GM19438 (cell line): ENCODE measurements around the gene RPS6KA2.
A peak's percentile ranks its signal among the peaks of the same experiment; 100 is the strongest.
"Not testable (repeated sequence)": the region's sequence is repeated elsewhere in the genome, so short reads cannot be mapped to it uniquely, and the experiment has no call there.

Experiments used
- ATAC-seq: cut with Tn5 transposase; IDR thresholded peaks from one replicate; pipeline ENCODE4 v1.9.1; 2021; ENCODE audit warnings: low read depth; ENCODE audit not compliant: unreplicated experiment

The RPS6KA2 gene

DNA sequence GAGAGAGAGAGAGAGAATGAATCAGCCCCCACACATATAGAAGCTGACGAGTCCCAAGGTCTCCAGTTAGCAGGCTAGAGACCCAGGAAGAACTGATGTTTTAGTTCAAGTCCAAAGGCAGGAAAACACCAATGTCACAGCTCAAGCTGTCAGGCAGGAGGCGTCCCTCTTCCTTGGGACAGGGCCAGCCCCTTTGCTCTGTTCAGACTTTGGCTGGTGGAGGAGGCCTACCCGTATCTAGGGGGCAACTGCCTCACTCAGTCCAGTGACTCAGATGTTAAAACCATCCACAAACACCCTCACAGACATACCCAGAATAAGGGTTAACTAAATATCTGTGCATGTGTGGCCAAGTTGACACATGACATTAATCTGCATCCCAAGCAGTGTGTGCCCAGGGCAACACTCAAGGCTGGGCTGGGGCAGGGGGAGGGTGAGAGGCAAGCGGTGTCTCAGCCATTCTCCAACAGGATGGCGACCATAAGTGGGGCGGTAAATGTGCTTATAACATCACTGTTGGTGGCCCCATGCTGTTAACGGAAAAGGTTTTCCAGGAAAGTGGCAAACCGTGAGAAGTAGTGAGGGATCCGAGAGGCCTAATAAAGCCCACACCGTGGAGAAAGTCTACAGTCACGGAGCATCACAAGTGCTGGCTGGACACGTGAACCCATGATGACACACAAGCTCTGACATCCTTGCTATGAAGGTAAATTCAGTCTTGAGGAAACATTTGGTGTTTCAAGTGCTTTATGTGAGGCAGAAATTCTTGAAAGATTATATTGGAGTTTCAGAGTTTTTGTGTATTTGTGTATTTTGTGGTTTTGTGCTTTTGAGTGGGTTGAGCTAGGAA, 68.7 kb downstream of the RPS6KA2 start:
- no peak for ATAC-seq

DNA sequence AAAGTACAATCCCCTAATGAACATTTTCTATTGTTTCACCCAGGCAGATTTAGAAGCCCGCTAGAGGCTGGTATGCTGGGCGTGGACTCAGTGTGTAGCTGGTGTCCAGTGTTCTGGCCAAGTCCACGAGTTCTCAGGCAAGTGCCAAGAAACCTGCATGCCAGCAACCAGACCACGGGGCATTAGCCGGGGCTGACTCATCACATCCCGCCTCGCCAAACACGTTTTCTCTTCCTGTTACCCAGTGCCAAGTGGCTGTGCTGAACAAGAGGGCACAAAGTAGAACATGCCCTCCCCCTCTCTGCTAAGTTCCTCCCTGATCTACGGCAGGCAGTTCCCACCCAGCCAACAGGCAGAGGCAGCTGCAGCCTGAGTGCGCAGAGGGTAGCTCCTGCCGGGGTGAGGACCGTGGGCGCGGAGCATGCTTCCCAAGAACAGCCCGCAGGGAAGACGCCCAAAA, 70.2 kb downstream of the RPS6KA2 start:
- ATAC-seq: no peak

DNA sequence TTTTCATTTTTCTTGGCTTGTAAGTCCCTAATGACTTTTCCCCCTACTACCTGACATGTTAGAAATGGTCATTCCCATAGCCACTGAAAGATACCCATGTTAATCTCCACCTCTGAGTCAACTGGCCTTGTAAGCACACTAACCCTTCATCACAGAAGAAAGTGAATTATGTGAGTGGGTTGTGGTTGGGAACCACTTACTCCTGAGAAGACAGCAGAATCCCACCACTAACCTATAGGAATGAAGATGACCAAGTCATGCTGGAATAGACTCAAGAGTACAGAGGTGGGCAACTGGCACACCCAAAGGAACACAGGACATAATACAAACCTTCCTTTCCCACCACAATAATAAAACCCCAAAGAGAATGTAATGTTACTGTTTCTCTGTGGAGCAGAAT, 70.7 kb downstream of the RPS6KA2 start:
- ATAC-seq: no peak

DNA sequence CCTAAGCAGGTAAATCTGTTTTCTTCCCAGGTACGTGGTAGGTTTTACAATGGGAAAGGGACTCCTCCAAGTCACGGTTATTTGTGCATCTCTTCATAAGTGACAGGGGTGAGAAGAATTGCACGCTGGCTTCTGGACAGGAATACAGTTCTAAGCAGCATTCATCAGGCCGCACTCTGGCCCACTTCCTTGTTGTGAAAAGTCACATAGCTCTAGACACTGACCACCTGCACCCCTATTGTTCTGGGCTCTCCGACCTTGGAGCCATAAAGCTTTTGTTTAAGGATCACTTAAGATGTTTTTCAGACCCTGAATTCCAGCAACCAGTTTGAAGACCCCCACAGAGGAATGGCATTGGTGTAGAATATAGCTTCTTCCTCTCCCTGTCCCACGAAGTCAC, 72.0 kb downstream of the RPS6KA2 start:
- no peak for ATAC-seq

DNA sequence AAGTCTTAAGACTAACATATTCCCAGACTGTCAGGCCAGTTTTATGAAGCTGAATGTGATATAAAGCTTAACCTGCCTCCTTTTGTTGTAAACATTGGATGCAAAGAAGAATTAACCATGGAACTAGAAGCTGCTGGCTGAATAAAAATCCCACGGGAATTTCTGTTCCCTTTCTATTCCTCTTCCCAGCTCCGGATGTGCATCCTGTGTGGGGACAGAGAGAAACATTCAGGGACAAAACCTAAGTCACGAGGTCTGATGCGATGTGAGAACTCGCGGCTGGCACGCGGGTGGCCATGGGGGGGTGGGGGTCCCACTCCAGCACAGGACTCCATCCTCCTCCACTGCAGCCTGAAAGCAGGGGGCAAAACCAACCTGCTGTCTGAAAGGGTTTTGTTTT, 72.7 kb downstream of the RPS6KA2 start:
- ATAC-seq: no peak

DNA sequence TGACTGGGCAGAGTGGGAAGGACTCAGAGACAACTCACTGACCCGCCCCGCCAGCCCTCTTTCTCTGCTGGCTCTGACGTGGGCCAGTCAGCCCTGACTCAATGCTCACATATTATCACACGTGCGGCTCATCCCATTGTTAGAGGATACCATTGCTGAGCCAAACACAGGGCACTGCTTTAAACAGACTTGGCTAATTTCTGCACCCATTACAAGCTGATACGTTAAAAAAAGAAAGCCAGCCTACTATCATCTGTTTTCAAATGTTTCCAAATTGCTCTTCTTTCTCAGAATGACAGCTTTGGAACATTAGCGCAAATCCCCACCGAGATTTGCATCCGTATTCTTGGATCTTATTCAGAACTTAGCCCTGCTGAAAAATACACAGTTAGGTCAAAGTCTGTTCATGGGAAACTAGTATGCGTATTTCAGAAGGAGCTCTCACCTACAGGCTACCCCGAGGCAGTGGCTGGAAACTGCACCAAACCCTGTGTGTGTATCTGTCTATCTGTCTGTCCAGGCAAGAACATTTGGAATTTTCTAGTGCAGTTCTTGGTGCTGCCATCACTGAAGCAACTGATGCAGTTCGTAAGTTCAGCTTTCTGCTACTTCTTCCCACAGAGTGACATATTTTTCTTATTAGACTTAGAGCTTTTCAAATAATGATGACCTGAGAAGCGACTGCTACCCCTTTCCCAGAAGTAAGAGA, 73.3 kb downstream of the RPS6KA2 start:
- no peak for ATAC-seq

DNA sequence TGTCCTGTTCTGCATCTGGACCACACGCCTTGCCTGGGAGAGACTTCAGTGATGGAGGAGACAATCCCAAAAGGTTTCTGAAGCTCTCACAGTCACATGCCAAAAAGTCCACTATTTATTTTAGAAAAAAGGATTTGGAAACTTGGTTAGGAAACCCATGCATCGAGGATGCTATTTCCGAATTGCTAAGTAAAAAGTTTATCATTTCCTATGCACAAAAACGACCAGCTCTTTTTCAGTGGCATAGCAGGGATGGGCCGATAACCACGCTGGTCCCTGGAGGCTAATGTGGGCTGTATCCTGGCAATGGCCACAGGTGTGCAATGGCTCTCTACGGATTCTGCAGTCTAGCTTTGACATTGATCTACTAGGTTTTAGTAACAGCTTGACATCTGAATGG, 74.5 kb downstream of the RPS6KA2 start:
- ATAC-seq: no peak

DNA sequence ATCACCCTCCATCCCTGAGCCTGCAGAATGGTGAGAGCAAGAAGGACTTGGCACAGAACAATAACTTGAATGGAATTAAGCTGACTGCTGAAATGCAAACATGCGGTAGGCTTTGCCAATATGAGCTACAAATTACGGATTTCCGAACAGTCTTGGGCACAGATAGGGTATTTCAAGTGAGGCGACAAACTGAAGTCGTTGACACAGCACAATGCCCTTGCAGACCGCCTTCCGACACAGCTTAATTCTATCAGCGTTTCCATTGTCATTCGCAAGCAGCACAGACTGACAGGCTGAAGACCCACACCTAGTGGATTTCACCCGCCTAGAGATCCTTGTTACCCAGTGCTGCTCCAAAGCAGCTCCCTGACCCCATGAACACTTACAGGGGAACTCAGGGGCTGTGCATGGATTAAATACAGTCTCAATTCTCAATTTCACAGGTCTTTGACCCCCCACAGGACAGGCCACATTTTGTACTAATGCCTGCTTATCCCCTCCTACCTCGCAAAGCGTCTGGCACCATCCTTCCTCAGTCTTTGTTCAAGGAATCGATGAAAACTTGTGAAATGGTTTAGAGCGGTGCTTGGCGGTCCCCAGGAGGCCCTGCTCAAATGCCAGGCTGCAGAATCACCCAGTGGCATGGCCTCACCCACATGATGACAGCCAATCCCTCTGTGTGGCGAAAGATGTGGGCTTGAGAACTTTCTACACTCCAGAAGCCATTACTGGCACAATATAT, 75.1 kb downstream of the RPS6KA2 start:
- ATAC-seq: no peak

DNA sequence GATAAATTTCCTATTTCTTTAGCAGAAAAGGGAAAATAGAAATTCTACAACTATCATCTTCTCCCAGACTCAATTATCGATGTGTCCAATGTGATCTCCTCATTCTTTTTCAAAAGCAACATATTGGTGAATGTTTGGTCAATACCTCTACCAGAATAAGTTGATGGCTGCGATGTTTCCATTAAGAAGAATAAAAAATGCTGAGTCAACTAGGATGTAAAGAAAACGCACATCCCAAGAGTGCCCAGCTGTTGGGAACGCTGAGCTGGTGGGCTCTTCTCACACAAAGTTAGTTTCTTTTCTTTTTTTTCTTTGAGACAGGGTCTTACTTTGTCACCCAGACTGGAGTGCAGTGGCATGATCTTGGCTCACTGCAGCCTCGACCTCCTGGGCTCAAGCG, 80.4 kb downstream of the RPS6KA2 start:
- no peak for ATAC-seq

DNA sequence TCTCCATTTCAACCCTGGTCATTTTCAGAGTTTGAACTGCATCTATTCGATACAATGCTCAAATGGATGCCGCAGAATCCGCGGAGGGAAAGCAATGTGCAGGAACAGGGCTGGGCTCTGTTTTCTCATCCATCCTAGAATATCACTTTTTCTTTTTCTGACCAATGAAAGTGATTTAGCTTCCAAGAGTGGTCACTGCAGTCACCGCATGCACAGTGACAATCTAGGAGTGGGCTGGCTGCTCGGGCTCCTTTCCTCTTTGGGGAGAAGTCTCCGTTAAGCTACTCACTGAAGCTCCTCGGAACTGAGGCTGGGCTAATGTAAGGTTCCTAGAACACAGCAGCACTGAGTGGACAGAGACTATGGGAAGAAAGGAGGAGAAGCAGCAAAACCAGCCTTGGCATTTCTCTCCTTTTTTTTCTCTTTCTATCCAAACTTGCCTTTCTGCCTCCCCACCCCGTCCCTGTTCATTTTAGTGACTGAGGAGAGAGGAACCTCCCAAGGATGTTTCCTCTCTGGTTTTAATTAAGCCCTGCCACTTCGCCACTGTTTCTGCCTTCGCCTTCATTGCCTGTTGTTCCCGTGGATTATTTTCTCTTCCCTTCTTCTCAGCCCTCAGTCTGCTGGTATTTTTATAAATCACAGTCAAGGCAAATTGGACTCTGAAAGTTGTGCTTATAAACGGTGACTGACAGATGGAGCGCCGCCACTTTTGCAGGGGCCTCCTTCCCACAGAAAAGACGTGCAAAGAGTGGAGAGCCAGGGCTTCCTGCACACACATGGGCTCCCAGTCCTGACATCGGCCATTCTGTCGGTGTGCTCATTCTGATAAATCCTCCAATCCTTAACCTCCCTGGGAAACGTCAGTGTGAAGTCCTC, 81.7 kb downstream of the RPS6KA2 start:
- ATAC-seq: no peak

DNA sequence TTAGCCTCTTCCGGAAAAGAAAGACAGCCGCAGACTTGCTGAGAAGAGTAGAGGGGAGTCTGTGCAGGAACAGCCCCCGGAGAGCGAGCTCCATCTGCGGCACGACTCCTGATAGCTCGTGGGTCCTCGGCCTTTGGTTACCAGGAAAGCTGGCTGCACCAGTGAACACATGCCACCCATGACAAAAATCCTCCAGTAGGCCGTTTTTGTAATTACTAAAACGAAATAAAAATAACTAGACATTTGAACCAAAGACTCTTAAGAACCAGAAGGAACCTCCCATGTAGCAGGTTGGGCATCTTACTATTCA, 82.8 kb downstream of the RPS6KA2 start:
- ATAC-seq: no peak

DNA sequence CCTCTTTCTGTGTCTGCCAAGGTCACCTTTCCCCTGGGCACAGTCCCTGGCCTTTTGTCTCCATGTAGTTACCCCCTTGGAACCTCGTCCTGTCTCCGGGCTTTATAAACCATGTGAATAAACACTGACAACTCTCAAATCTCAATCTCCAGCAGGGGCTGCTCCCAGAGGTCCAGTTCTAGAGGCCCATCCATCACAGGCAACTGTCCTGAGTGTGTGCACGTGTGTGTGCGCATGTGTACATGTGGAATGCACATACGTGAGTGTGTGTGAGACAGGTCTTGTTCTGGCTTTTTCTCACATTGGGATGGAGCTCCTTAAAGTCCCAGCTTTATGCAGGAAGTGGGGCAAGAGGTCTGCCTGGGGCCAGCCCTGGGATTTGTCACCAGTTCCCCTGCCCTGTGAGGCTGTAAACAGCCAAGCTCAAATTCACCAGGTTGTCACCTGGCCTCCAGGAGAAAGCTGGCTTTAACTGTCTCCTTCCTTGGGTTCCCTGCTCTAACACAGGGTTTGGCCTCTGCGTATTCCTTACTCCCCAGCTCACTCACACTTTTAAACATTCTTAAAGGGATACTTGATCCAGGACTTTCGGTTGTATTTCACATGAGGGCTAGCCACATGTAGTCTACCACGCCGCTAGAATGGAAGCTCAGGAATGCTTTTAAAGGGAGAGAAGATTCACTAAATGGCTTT, 83.3 kb downstream of the RPS6KA2 start:
- ATAC-seq: no peak

DNA sequence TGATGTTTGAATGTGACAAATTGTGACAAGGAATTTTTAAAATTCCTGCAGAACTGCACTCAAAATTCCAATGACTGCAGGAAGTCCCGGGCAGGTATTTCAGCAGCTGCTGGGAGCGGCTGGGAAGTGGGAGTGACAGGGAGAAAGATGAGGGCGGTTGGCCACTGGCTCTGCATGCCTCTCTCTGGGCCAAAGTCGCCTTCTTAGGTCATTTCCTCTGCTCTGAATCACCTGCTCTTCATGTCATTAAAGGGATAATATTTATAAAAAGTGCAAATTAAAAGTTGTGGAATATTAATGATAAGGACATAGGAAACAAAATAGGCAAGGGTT, 84.5 kb downstream of the RPS6KA2 start:
- ATAC-seq: no peak

DNA sequence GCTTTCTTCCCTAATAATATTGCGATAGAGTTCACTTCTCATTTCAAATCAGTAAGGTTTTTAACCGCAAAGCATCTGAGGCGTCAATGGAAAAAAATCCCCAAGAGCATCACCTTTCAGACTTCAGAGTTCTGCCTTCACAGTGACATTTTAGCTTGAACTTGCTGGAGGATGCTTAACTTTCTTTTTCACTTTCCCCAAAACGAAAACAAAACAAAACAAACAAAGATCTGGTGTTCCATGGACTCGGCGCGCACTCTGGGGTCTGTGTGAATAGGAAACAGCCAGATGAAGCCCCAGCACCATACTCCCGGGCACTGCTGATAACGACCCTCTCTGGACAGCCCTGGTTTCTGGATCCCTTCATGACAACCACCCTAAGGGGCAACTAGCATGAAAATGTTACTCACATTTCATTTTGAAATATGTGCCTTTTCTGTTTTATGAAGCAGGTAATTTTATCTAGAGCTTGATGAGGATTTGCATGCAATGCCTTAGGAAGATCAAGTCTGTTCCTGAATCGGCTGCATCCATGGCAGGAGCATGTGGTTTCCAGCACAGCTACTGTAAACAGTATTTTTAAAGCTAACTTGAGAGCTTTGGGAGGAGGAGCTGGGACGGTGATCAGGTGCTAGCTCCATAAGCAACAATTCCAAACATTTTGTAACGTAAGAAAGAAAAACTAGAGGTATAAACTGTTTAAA, 85.0 kb downstream of the RPS6KA2 start:
- no peak for ATAC-seq

DNA sequence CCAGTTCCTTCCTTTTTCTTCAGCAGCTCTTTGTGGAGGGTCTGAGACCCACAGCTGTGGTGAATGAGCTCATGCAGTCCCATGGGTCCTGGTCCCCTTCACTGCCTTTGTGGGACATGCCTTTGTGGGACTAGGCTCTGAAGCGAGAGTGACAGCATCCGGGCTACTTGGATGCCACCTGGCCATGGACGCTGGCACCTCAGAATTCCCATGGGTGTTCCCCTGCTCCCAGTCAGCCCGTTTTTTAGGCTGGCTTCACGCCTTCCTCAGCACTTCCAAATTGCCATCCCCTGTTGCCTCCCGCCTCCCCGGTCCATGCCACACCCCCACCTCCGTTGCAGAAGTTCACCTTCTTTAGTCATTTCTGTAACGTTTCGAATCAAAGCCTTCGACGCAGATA, 85.7 kb downstream of the RPS6KA2 start:
- ATAC-seq: peak; percentile 45

DNA sequence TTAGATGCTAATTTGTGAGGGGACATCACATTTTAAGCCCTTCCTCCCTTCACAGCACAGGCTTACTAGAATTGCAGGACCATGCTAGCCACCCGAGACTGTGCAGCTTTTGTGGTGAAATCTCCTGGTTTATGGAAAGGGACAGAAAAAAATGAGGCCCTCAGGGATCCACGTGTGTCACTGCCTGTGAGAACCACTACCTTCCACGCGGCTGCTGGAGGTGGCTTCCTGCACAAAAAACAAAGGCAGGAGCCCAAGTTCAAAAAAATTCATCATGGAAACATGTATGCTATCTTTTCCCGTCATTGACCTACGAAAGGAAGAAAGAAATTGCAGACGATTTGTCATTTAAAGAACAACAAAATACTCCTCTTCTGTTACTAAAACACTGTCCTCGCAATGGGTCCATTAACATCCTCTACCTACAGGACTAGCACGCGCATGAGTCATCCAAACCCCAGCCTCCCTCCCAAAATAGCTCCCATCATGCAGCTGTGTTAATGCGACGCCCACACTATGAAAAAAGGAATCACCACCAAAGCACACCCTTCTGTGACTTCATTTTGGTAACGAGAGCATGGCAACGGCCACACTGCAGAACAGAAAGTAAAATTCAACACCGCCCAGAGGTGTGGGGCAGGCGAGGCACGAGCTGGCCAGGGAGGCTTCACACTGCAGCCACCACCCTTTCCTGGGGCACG, 86.3 kb downstream of the RPS6KA2 start:
- ATAC-seq: peak; percentile 95

DNA sequence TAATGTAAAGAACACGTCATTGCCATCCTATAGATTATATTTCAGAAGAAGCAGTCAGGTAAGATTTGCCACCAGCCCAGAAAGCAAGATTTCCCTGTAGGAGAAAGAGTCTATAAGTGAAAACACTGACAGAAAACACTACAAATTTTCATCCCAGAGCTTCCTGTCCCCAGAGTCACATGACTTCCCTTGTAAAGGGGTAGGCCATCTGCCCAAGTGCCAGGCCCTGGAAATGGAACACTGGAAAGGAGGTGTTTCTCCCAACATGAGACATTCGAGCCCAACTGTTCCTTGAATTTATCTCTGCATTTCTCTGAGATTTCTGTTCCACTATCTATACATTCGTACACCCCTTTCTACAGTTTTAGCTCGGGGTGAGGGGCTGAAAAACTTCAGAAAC, 87.5 kb downstream of the RPS6KA2 start:
- ATAC-seq: no peak

DNA sequence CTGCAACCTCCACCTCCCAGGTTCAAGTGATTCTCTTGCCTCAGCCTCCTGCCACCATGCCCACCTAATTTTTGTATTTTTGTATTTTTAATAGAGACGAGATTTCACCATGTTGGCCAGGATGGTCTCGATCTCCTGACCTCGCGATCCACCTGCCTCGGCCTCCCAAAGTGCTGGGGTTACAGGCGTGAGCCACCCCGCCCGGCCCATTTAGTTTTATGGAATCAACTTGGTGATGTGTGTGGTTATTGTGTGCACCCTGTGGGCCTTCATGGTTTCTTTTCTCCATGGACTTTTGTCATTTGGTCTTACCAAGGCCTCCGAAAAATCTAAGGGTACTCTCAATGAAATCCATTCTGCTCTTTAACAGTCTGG, 88.1 kb downstream of the RPS6KA2 start:
- ATAC-seq: not testable (repeated sequence)
